DLD1 (cell line): ENCODE data around the gene GORAB.

Source experiments
- in situ Hi-C: cut with HindIII; loops from 2 replicates; pipeline ENCODE4 v1.10.0; 2017; ENCODE audit warnings: low sequenced_read_pairs

Gene GORAB

DNA sequence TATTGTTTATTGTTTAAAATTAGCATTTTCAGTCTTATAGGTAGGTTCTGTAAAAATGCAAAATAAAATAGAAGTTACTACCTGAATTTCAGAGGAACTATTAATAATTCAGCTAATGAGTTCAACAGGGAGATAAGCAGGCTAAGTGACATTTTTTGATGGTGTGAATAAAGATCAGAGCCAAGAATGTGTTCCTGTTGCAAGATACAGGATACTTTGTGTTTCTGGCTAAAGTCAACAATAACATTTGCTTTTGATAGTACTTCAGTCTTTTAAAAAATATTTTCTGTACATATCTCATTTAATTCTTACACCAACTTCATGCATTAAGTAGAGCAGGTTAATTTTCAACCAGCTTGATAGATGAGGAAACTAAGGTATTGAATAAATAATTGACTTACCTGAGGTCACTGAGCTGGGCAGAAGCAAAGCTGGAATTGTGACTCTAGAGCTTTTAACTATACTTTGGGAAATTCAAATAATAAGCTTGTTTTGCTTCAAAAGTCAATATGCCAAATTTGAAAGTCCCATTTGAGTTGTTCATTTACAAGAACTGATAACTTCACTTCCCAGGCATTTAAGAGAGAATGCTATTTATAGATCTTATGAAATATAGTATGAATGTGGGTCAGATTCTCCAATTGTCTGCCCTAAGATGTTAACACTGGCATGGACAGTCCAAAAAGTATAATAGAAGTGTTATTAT lies 6.0 kb downstream of the GORAB start:
- in situ Hi-C loops = no loop called here

DNA sequence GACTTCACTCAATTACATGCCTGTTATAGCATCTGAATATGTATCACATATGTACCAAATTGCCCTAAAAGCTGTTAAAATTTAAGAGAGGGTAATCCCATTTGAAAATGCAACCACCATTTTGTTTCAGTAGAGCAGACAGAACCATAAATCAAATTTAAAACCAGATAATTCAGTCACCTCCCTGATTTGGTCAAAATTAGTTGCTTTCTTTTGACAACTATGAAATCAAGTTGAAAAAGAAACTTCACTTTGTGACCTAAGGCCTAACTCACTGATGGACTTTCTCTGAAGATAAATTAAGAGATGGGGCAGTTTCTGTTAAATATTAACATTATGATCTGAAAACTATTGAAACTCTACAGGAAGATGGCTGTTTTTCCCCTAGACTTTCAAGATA lies 6.7 kb downstream of the GORAB start:
- in situ Hi-C loops = no loop called here

DNA sequence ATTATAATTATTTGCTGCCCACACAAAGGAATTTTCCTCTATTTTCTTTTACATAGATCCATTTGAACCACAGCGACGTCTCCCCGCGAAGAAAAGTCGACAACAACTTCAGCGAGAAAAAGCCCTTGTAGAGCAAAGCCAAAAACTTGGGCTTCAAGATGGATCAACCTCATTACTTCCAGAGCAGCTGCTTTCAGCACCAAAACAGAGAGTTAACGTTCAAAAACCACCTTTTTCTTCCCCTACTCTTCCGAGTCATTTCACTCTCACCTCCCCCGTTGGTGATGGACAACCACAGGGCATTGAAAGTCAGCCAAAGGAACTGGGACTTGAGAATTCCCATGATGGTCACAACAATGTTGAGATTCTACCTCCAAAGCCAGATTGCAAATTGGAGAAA lies 7.2 kb downstream of the GORAB start:
- in situ Hi-C loops = no loop called here

DNA sequence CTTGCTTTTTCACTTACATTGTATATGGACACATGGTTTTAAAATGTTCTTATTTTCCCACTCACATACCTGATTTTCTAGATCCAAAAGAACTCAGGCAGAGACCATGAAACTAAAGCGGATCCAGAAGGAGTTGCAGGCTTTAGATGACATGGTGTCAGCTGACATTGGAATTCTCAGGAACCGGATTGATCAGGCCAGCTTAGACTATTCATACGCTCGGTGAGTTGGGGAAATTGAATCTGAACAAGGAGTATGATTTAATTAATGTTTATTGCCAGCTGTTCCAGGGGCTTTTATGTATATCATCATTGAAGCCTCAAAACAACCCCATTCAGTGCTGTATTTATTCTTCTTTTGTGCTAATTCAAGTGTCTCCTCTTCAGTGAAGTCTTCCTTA lies 12.7 kb downstream of the GORAB start:
- in situ Hi-C loops = no loop called here

DNA sequence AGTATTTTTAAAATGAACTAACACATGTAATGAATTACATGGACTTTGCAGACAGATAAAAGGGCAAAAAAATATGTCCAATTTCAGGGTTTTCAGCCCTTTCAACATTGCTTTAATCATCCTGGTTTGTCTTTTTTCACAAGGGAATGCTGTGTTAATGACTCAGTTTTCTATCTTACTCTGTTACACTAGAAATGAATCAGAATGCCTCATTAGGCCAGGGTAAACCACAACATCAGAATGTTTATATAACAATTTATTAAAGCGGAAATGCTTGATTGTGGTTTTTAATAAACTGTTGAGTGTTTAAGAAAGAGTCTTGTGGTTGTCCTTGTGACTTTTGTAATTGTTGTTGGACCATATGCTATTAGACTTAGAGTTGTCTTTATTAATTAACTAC lies 13.5 kb downstream of the GORAB start:
- in situ Hi-C loops = no loop called here

DNA sequence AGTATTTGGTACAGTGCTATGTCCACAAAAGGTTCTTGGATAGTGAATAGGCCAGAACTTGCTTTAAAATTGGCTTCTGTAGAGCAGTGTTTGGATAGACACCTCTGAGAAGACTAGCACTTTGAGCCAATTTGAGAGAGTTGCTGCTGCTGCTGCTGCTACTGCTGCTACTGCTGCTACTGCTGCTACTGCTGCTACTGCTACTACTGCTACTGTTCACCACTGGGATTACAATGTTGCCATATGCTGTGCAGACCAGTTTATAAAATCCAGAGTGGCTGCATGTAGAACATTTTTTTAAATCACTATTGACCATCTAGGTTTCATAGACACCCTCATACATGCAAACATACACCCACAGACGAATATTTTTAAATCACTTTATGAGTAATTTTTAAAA lies 15.3 kb downstream of the GORAB start:
- in situ Hi-C loops = no loop called here

DNA sequence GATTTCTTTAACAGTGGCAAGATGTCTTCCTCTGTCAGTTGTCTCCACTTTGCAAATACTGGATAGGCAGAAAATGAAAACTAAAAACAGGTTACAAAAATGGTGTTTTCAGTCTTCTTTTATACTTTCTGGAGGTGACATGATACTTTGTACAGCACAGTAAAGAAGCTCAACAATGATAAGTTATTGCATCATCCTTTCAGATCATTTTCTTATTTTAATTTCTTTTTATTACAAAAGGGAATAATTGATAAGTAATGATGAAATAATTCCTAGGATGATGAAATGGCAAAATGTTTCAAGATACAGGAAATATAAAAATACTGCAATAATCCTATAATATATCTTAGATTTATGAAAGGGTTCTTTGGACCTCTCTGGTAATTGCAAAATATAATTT lies 16.5 kb downstream of the GORAB start:
- in situ Hi-C loops = no loop called here

DNA sequence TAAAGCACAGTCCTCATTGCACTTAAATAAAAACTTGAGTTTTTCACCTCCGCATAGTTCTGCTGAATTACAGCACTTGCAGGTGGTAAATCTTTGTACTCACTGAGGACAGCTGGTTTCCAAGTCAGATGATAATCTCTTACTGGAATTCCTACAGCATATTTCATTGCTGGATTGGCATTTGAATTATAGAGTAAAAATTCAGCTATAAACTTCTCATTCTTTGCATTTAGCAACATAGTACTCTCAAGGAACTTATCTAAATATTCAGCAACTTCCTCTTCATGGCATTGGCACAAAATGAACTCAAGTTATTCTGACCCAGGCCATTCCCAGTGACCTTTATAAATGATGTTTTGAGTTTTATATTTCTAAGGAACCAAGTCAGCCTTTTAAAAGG lies 23.4 kb downstream of the GORAB start:
- in situ Hi-C loops = no loop called here

DNA sequence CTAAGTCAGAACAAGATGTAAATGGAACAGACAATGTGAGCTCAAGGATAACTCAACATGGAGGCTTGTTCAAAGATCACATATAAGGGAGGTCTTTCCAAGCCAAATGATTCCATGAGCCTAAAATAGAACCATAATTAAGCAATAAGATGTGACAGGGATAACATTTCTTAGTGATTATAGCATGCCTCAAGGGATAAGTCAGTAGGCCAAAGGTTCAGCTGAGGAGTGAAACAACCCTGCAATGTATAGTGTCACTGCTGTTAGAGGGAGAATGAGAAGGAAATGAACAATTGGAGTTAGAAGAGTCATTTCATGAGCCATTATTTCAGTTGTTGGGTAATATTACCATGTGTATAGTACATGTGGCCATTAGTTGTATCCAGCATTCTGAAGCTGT lies 25.0 kb downstream of the GORAB start:
- in situ Hi-C loops = no loop called here

DNA sequence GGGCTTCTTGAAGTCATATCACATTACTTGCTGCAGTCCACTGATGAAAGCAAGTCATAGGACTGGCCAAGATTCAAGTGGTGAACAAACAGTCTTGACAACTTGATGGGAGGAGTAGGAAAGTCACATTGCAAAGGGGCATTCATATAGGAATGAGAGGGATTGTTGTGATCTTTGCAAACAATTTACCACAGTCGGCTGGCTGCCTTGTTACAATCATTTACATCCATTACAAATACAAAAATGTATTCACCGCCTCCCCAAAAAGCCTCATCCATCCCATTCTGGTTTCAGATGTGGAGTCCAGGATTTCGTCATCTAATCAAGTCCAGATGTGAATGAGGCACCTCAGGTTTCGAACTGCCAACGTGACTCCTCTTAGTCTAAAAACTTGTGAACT lies 26.8 kb downstream of the GORAB start:
- in situ Hi-C loops = no loop called here

DNA sequence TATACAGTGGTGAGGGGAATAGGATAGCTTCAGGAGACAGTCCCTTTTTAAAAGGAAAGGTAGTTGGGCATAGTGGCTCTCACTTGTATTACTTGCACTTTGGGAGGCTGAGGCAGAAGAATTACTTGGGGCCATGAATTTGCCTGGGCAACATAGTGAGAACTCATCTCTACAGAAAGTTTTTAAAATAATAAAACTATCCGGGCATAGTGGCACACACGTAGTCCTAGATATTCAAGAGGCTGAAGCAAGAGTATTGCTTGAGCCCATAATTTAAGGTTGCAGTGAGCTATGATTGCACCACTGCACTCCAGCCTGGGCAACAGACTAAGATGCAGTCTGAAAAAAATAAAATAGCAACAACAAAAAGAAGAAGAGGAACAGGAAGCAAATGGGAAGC lies 27.2 kb downstream of the GORAB start:
- in situ Hi-C loops = no loop called here

DNA sequence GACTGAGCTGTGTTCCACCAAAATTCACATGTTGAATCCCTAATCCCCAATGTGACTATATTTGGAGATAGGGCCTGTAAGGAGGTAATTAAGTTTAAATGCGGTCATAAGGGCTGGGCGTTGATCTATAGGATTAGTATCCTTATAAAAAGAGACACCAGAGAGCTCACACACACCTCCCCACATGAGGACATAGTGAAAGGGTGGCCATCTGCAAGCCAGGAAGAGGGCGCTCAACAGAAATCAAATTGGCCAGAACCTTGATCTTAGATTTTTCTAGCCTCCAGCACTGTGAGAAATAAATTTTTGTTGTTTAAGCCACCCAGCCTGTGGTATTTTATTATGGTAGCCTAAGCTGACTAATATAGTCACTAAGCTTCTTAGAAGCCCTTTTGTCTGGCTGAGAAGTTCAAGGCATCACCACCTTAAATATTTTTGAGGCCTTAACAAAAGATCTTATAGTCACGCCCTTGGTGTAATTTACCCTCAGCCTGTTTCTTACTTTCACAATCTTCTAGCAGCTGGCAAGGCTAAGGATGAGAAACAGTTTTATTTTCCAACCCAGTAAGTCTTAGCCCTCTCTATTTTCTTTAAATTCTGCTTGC lies 28.8 kb downstream of the GORAB start:
- in situ Hi-C loops = no loop called here

DNA sequence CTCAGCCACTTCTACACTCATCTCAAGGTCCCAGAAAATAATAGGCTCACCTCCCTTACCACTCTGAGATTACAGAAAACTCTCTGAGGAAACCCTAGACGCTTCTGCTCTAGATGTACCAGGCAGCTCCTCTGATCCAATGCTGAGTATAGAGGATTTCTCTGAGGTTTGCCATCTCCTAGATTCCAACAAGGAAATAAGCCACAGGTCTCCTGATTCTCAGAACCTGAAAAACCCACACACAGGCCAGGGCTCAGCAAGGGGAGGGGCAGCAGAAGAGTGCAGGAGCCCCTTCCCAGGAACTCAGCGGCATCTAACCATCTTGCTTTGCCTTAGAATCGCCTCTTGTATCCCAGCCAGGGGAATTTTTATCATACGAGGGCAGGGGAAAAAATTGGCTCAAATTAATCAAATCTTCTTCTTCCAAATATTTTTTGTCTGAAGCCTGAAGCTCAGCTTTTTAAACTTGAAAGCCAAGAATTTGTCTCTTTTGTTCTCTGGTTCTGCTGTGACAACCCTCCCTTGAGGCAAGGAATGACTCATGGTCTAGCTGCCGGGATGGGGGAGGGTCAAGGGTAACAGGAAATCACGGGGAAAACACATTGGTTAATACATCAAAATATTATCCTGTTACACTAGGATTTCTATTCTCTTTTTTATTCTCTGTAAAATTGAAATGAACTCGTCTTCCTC lies 30.8 kb downstream of the GORAB start:
- in situ Hi-C loops = no loop called here

DNA sequence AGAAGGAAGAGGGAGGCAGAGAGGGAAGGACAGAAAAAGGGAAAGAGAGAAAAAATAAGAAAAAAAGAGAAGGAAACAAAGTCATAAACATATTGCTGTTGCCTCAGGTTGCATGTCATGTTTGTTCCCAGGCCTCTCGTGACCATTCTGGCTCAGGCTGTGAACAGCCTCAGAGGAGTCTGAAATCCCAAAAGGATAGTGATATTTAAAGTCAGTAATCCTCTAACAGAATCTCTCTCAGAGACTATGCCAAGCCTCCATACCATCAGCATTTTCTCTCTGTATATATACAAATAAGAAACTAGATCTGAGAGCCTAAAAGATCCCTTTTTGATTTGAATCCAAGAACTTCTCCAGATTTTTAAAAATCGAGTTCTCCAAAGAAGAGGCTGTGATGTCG lies 35.2 kb downstream of the GORAB start:
- in situ Hi-C loops = no loop called here

DNA sequence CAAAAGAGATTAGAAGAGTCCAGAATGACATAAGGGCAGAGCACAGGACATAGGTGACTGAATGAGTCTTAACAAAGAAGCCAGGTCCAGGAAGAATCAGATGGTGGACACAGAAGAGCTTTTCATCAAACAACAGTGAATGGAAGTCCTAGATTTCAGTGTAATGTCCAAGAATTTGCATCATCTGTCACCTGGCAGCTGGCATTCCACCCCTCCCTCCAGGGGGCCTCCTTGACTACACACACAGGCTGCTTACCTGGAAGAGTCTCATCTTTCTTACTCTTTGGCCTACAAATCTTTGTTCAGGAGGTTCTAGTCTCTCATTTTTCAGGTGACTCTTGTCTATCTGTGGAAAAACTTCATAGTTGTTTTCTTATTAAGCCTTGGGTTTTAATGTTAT lies 36.2 kb downstream of the GORAB start:
- in situ Hi-C loops = no loop called here

DNA sequence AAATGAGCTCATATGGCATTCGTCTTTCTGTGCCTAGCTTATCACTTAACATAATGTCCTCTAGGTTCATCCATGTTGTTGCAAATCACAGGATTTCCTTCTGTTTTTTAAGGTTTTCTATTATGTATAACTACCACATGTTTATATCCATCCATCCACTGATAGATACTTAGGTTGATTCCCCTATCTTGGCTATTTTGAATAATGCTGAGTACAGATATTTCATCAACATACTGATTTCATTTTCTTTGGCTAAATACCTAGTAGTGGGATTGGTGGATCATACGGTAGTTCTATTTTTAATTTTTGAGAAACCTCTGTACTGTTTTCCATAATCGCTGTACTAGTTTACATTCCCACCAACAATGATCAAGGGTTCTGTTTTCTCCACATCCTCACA lies 45.0 kb downstream of the GORAB start:
- in situ Hi-C loops = no loop called here

DNA sequence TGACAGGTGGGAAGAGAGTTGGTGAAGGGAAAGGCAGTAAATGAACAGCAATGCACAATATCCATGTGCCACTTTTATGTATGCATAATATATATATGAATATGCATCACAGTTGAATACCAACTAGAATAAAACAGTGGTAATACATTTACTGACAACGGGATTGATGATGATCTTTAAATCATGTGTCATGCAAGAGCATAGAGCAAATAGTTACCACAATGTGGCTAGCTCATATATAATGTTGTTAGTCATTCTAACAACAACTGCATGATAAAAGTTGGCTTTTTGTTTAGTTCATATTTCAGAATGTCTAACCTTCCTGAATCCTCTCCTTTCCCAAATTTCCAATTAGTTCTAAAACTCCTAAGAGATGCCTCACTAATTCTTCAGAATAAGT lies 46.4 kb downstream of the GORAB start:
- in situ Hi-C loops = no loop called here

DNA sequence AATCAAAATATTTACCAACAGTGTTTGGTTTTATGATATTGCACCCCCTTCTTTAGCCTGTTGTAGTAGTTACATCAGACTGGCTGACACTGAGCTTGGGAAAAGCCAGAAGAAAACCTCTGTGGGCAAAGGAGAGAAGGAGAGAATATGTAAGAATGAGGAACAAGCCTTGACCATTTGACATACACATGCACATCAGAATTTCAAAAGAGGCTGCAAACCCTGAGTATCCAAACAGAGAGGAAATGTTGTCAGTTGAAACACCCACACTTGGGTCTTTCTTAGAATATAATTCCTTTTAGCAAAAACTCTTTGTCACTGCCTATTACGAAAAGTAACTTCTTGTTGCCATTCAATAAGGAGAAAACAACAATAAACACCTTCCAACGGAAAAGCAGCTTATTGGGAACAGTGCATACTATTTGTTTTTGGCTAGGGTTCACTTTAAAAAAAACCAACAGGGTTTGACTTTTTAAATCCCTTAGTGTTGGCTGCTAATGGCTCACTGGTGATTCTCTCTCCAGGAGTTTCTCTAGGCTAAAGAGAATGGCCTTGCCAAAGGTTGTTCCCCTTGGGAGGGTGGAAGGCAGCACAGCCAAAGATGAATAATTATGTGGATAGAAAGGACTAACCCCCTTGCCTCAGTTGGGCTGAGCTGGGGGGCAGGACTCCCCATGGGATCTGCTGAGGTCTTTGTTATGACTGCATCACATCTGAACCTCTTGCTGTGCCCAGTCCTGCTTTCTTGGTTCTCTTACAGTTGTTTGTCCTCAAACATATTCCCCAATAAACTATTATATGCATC lies 48.9 kb downstream of the GORAB start:
- in situ Hi-C loops = no loop called here

DNA sequence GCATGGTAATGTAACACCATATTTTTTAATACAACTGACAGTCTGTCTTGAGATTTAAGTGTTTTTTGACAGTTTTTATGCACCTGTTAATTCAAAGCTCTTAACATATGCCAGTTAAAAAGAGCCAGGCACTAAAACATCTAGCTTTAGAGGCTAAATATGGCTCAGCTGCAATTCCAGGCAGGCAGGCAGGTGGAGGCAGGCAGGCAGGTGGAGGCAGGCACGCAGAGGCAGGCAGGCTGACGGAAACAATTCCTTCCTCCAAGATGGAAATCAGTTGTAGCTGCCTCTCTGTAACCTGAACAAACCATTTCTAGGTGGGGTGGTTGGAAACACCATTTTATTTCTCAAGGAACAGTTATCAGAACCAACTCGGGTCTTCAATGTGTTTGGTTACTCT lies 51.2 kb downstream of the GORAB start:
- in situ Hi-C loops = no loop called here

DNA sequence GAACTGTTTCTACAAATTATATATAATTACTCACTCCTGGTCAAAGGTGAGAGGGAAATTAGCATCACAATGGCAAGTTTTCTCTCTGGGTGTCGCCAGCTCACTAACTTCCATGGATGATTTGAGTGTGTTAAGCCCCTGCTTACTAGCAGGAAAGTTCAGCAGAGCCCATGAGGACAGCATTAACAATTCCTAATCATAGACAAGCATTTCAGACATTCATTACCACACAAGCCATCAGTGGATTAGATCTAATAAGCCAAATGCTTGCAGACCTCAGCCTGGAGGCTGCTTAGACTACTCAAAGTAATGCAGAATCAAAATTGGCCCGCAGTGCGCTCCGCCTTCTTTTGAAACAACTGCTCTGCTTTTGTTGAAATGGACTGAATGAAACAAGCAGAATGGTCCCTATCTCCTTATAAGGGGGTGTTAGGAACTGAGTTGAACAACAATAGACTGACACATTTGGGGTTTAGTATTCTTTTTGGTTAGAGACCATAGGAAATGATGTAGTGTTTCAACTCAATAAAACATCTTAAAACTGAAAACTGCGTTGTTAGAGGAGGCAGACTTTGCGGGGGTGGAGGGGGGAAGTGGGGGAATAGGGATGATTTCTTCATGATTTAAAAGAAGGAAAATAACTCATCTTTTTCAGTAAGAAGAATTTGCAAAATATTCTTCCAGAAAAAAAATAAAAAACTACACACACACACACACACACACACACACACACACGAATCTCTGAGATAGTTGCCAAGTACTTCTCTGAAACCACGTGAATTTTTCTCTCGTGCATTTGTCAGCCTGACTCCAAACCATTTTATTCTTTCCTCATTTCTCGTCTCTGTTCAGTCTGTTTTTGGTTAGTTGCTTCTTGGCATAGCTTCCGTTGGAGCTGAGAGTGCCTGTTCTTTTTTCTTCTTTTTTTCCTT lies 54.6 kb downstream of the GORAB start:
- in situ Hi-C loops = no loop called here

DNA sequence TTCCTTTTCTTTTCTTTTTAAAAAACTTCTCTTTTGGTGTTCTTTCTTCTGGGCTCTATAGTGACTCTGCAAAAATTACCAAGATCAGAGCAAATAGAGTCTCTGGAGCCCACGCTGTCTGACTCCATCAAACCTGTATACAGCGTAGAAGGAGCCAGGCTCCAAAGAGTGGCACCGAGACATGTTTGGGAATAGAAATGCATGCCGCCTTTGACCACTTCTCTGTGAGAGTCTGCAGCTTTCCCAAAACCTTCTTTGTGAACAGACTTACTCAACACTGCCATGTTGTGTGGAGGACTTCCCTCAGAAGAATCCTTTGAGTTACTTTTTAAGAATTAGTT lies 55.3 kb downstream of the GORAB start:
- in situ Hi-C loops = no loop called here
